NCI-H2196 treated with DMSO at 0.1 percent for 48 hours (cell line): ENCODE measurements around the gene TMSB10.
"Not testable (repeated sequence)": the region's sequence is repeated elsewhere in the genome, so short reads cannot be mapped to it uniquely, and the experiment has no call there.

Experiments used
- DNase-seq: peaks from one replicate; lab custom pipeline; 2025; ENCODE audit not compliant: unreplicated experiment; lab: John Stamatoyannopoulos, UW

The TMSB10 gene

GRCh38 chr2:84905181-84906107 lies at the start of gene TMSB10:
TSS of gene TMSB10 (plus strand) at chr2:84905656.
- DNase-seq, result peak; percentile 15

GRCh38 chr2:84855731-84856130 lies 49.7 kb upstream of the TMSB10 start:
- no peak for DNase-seq

- DNase-seq, result no peak
These were observed 48.7 kb upstream of the TMSB10 start for GRCh38 chr2:84856787-84857186.

DNA sequence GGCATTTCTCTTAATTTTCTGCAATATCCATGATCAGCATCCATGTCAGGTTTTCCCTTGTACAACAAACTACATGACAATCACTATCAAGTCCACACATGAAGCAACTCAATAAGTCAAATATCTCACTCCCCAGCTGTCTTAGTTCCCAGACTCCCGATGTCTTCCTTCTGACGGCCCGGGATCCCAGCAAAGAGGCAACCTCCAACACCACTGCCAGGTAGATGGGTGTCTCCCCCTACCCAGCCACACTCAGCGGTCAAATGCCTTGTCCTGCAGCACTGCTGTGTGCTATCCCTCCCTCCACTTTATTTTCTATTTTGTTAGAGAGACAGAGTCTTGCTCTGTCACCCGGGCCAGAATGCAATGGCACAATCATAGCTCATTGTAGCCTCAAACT lies 47.9 kb upstream of the TMSB10 start:
- DNase-seq, result no peak

- DNase-seq, result no peak
These were observed 47.3 kb upstream of the TMSB10 start for GRCh38 chr2:84858123-84858522.

GRCh38 chr2:84858937-84859336 lies 46.5 kb upstream of the TMSB10 start:
- DNase-seq, result no peak

GRCh38 chr2:84861539-84861938 lies 43.9 kb upstream of the TMSB10 start:
- no peak for DNase-seq

- DNase-seq, result no peak
These were observed 43.5 kb upstream of the TMSB10 start for GRCh38 chr2:84862006-84862405.

DNA sequence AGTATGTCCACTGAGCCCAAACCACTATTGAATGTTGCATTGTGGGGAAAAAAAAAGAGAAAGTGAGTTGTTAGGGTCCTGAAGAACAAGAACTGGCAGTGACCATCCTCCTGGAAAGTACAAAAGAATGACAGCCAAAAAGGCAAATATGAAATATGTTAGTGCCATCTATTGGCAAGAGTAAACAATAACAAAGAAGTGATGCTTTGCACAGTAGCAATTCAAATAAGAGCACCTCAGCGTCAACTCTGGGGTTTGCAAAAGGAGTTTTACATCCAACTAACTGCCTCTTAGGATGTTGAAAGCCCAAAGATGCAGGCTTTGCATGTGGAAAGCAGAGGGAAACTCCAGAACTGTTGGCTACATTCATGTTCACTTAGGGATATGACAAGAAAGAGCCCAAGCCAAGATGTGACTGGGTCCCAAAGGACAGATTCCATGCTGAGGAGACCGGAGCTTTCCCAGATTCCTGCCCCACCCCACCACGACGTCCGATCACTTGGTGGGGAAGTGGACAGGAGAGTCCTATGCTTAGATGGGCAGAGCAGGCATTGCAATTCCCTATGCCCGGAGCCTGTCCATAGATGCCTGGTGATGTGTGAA lies 40.2 kb upstream of the TMSB10 start:
- no peak for DNase-seq

- DNase-seq, result no peak
These were observed 39.3 kb upstream of the TMSB10 start for GRCh38 chr2:84866122-84866521.

GRCh38 chr2:84868327-84868726 lies 37.1 kb upstream of the TMSB10 start:
- not testable (repeated sequence) for DNase-seq

DNA sequence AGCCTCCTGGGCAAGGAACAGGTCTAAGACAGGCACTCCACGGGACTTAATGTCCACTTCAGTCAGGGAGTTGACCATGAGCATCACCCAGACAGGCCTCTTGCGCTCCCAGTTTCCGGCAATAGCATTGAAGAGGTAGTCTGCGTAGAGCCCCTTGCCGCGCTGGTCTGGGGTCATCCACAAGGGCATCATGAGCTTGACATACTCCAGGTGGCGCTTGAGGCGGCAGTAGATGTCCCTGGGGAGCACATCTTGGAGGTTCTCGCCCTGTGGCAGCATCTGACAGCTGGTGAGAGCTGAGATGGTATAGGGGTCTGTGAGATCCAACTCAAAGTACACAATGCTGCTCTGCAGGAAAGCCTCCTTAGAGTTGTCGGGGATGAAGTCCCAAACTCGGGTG lies 35.1 kb upstream of the TMSB10 start:
- no peak for DNase-seq

GRCh38 chr2:84872691-84873090 lies 32.8 kb upstream of the TMSB10 start:
- not testable (repeated sequence) for DNase-seq

- DNase-seq, result no peak
These were observed 32.1 kb upstream of the TMSB10 start for GRCh38 chr2:84873350-84873749.

DNA sequence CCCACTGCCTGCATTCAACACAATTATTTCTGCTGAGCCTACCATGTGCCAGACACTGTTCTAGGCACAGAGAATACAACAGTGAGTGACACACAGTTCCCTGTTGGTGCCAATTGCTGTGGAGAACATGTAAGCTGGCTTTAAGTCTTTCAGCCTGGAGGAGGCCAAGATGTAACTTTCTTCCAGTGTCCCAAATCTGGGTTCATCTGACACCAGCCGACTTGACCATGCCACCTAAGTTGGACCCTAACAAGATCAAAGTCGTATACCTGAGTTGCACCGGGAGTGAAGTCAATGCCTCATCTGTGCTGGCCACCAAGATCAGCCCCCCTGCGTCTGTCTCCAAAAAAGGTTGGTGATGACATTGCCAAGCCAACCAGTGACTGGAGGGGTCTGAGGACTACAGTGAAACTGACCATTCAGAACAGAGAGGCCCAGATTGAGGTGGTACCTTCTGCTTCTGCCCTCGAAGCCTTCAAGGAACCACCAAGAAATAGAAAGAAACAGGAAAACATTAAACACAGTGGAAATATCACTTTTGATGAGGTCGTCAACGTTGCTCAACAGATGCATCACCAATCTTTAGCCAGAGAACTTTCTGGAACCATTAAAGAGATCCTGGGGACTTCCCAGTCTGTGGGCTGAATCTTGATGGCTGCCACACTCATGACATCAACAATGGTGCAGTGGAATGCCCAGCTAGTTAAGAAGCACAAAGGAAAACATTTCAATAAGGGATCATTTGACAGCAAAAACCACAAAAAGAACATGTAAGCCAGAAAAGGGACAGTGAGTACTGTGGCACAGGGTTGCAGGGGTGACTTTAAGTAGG lies 30.9 kb upstream of the TMSB10 start:
- no peak for DNase-seq

DNA sequence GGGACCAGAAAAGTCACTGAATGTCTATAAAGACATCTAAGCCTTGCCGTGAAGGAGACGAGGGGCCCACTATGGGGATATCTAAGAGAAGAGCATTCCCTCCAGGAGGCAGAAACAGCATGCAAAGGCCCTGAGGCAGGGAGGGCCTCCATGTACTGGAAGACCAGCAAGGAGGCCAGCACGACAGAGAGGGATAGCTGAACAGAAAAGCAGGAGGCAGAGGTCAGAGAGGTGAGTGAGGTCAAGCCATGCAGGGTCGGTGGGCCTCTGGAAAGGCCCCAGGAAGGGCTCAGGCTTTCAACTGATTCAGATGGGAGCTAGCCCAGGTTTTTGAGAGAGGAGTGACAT lies 30.3 kb upstream of the TMSB10 start:
- DNase-seq, result no peak

DNA sequence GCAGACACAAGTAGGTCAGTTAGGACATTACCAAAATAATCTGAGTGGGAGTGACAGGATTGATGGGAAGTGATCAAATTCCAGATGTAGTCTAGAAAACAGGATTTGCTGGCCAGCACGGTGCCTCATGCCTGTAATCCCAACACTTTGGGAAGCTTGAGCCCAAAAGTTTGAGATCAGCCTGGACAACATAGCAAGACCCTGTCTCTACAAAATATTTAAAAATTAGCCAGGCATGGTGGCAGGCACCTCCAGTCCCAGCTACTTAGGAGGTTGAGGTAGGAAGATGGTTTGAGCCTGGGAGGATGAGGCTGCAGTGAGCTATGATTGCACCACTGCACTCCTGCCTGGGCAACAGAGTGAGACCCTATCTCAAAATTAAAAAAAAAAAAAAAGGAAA lies 29.8 kb upstream of the TMSB10 start:
- DNase-seq, result not testable (repeated sequence)

GRCh38 chr2:84876369-84876768 lies 29.1 kb upstream of the TMSB10 start:
- DNase-seq, result no peak

DNA sequence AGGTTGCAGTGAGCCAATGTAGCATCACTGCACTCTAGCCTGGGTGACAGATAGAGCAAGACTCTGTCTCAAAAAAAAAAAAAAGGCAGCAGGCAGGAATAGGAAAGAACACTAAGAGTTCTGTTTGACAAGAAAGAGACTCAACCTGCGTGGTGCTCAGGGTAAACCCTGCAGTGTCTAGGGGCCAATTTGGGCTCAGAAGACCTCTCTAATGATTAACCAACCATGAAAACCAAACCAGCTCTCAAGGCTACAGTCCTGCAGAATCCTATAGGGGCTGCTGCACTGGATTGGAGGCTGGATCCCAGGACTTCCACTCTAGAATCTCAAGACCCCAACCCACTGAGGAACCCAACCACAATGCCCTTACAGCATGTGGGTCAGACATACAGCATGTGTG lies 27.0 kb upstream of the TMSB10 start:
- DNase-seq, result no peak

- DNase-seq, result no peak
These were observed 26.4 kb upstream of the TMSB10 start for GRCh38 chr2:84878896-84879583.
